CD4-positive, alpha-beta T cell (primary cell): ENCODE data around the gene FAM89A. TPM values are rescaled to one million over a fixed set of nuclear protein-coding genes. Genes with fewer than 3 reads are reported as not detected.

Experiments used
- ATAC-seq: fragments of 200-7000 bp; cut with Tn5 transposase; one replicate; pipeline ENCODE4 v1.10.0; 2022; ENCODE audit warnings: mild to moderate bottlenecking; ENCODE audit not compliant: poor library complexity
- CTCF ChIA-PET: fragments of 350-600 bp; sonication (Branson Sonifier 250); formaldehyde crosslinking; loops from one replicate; lab custom pipeline; 2021; ENCODE audit warnings: antibody characterized with exemption, inconsistent platforms; lab: Charles Lee
- POLR2A ChIA-PET: fragments of 350-600 bp; sonication (Branson Sonifier 250); formaldehyde crosslinking; loops from one replicate; lab custom pipeline; 2021; ENCODE audit warnings: antibody characterized with exemption, inconsistent platforms; lab: Charles Lee
- DNase-seq, 14 experiments: peaks; one replicate each; pipeline ENCODE4 v3.0.0-alpha.2; 2013 to 2020; ENCODE audit warnings: mixed read lengths in 2 of 14
- H3K27ac ChIP-seq, 2 donors: one replicate each; pipeline versions ENCODE4 v1.5.1 to v1.7.0; 2013; ENCODE audit warnings: low read length in 2 of 2, low read depth in 1 of 2, mild to moderate bottlenecking in 1 of 2
- H3K27me3 ChIP-seq, 2 experiments: 1 replicate in 1 of 2; 2 replicates in 1 of 2; pipeline versions ENCODE4 v1.6.1 to v1.7.0; 2013; ENCODE audit warnings: low read length in 2 of 2, control low read depth in 1 of 2, mild to moderate bottlenecking in 1 of 2, moderate library complexity in 1 of 2; ENCODE audit not compliant: insufficient read depth in 2 of 2, control insufficient read depth in 1 of 2
- H3K36me3 ChIP-seq: one replicate; pipeline ENCODE4 v1.6.1; 2013; ENCODE audit warnings: low read length, control low read depth; ENCODE audit not compliant: insufficient read depth
- H3K4me1 ChIP-seq: one replicate; pipeline ENCODE4 v1.6.1; 2013; ENCODE audit warnings: low read length, control low read depth; ENCODE audit not compliant: insufficient read depth
- H3K4me3 ChIP-seq: one replicate; pipeline ENCODE4 v1.5.1; 2013; ENCODE audit warnings: mild to moderate bottlenecking, low read length, moderate library complexity
- H3K9me3 ChIP-seq, 2 experiments: 1 replicate in 1 of 2; 2 replicates in 1 of 2; pipeline versions ENCODE4 v1.6.1 to v1.7.0; 2013; ENCODE audit warnings: low read length in 2 of 2, mild to moderate bottlenecking in 2 of 2, control low read depth in 1 of 2, moderate library complexity in 1 of 2; ENCODE audit not compliant: control insufficient read depth in 1 of 2, insufficient read depth in 1 of 2
- H3K27ac Mint-ChIP-seq: one replicate; pipeline ENCODE4 v1.8.0; 2020; ENCODE audit warnings: mixed read lengths
- H3K27me3 Mint-ChIP-seq: one replicate; pipeline ENCODE4 v1.8.0; 2021; ENCODE audit warnings: mixed read lengths
- H3K36me3 Mint-ChIP-seq: one replicate; pipeline ENCODE4 v1.8.0; 2021; ENCODE audit warnings: low read depth, mixed read lengths
- H3K4me1 Mint-ChIP-seq: one replicate; pipeline ENCODE4 v1.8.0; 2021; ENCODE audit warnings: low read depth, mixed read lengths
- H3K4me3 Mint-ChIP-seq: one replicate; pipeline ENCODE4 v1.8.0; 2020; ENCODE audit warnings: mild to moderate bottlenecking, mixed read lengths
- H3K9me3 Mint-ChIP-seq: one replicate; pipeline ENCODE4 v1.8.0; 2020; ENCODE audit warnings: mixed read lengths
- intact Hi-C, 2 experiments: fragments of 100-400 bp; cut with DNase I in 1 of 2; cut with micrococcal nuclease in 1 of 2; formaldehyde crosslinking; loops; one replicate each; pipeline versions ENCODE4 v1.15.1 to v1.9.0; 2023 to 2025; cut with DNase I, micrococcal nuclease
- total RNA-seq, 174 experiments: library from RNA in 2 of 174; stranded (reverse) in 2 of 174; gene quantifications; one replicate each; pipeline ENCODE4 v1.2.3 and lab custom pipeline; 2021 to 2026
- TF ChIP-seq, protein P1 (sequence below): fragments of 200-600 bp; IDR thresholded peaks from one replicate; pipeline ENCODE4 v1.8.0; 2022; ENCODE audit warnings: antibody characterized with exemption, mild to moderate bottlenecking

FAM89A gene
- total RNA-seq, 2 experiments from 2014 or later, result 3.3 to 4.0 TPM

GRCh38 chr1:231044588-231044987 lies 4.5 kb upstream of the FAM89A start:
- H3K9me3 ChIP-seq, result peaks cover 0 to 5% of the 10 kb centered on the region in 2 experiments
- DNase-seq, result no peak
- H3K4me3 ChIP-seq, result no peak overlapping the region
- no peak overlapping the region for H3K27ac ChIP-seq
- Mint-ChIP-seq H3K9me3 (no peaks in the 10 kb centered on the region), H3K27me3 (peaks cover 23% of the 10 kb centered on the region), H3K36me3 (no peaks in the 10 kb centered on the region), H3K27ac (no peak overlapping the region), H3K4me3 (no peak overlapping the region), H3K4me1 (peaks cover 6% of the 10 kb centered on the region)
- H3K27me3 ChIP-seq, result no peaks in the 10 kb centered on the region
- intact Hi-C loops, result no loop called here
- H3K4me1 ChIP-seq, result peaks cover 11% of the 10 kb centered on the region
- ChIA-PET CTCF (no interaction called here), POLR2A (no interaction called here)
- H3K36me3 ChIP-seq, result no peaks in the 10 kb centered on the region
- TF ChIP-seq, protein P1, sequence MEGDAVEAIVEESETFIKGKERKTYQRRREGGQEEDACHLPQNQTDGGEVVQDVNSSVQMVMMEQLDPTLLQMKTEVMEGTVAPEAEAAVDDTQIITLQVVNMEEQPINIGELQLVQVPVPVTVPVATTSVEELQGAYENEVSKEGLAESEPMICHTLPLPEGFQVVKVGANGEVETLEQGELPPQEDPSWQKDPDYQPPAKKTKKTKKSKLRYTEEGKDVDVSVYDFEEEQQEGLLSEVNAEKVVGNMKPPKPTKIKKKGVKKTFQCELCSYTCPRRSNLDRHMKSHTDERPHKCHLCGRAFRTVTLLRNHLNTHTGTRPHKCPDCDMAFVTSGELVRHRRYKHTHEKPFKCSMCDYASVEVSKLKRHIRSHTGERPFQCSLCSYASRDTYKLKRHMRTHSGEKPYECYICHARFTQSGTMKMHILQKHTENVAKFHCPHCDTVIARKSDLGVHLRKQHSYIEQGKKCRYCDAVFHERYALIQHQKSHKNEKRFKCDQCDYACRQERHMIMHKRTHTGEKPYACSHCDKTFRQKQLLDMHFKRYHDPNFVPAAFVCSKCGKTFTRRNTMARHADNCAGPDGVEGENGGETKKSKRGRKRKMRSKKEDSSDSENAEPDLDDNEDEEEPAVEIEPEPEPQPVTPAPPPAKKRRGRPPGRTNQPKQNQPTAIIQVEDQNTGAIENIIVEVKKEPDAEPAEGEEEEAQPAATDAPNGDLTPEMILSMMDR, result no peak
- no peak for ATAC-seq

GRCh38 chr1:231041719-231042261 lies 1.7 kb upstream of the FAM89A start:
- ChIA-PET POLR2A (interaction anchor here (0.8 to 3.8 kb wide), 4 partner anchors 12 to 486 kb away, joined by 3 to 28 read pairs (median 13); partner anchors contain the start of genes ARV1, TSNAX and TTC13), CTCF (interaction anchor here (0.6 kb wide), 1 partner anchor 67 kb away, joined by 3 read pairs; no protein-coding TSS in a partner anchor)
- Mint-ChIP-seq H3K27ac (peak overlapping the region; percentile 58), H3K4me1 (peaks cover 28% of the 10 kb centered on the region), H3K4me3 (peak overlapping the region; percentile 88), H3K36me3 (no peaks in the 10 kb centered on the region), H3K27me3 (peaks cover 11% of the 10 kb centered on the region), H3K9me3 (no peaks in the 10 kb centered on the region)
- no peak for DNase-seq
- no peak overlapping the region for H3K27ac ChIP-seq
- H3K36me3 ChIP-seq, result no peaks in the 10 kb centered on the region
- H3K27me3 ChIP-seq, result no peaks in the 10 kb centered on the region
- peaks cover 0 to 5% of the 10 kb centered on the region in 2 experiments for H3K9me3 ChIP-seq
- TF ChIP-seq, protein P1, result no peak
- ATAC-seq, result no peak
- H3K4me3 ChIP-seq, result no peak overlapping the region
- intact Hi-C loops, result loop anchor here in 1 of 2 experiments (2.0 kb wide), 2 partner anchors 61 to 173 kb away; partner anchors contain the start of gene C1orf198
- H3K4me1 ChIP-seq, result peaks cover 20% of the 10 kb centered on the region

GRCh38 chr1:231040800-231041718 lies 1.0 kb upstream of the FAM89A start:
- intact Hi-C loops, result loop anchor here in 1 of 2 experiments (2.0 kb wide), 2 partner anchors 60 to 172 kb away; partner anchors contain the start of gene C1orf198
- no peaks in the 10 kb centered on the region for H3K9me3 Mint-ChIP-seq
- H3K27ac Mint-ChIP-seq, result peak overlapping the region; percentile 58
- no peaks in the 10 kb centered on the region for H3K27me3 ChIP-seq
- H3K27ac ChIP-seq, result peak overlapping the region in 1 of 2 donors; percentile 3
- ChIA-PET POLR2A (interaction anchor here (0.5 to 3.8 kb wide), 9 partner anchors 13 to 487 kb away, joined by 3 to 28 read pairs (median 3); partner anchors contain the start of genes ARV1, EXOC8, SPRTN and TSNAX), CTCF (interaction anchor here (1.5 kb wide), 1 partner anchor 62 kb away, joined by 6 read pairs; the partner anchor contains the start of genes ARV1 and TTC13)
- peaks cover 0 to 5% of the 10 kb centered on the region in 2 experiments for H3K9me3 ChIP-seq
- H3K4me3 ChIP-seq, result peak overlapping the region; percentile 78
- H3K4me1 Mint-ChIP-seq, result peaks cover 35% of the 10 kb centered on the region
- DNase-seq (peak in 3 of 14 experiments; percentile 1 to 14 (median 13)), ATAC-seq (no peak)
- H3K36me3 ChIP-seq, result no peaks in the 10 kb centered on the region
- peaks cover 4% of the 10 kb centered on the region for H3K27me3 Mint-ChIP-seq
- TF ChIP-seq, protein P1, result no peak
- H3K36me3 Mint-ChIP-seq, result no peaks in the 10 kb centered on the region
- peaks cover 24% of the 10 kb centered on the region for H3K4me1 ChIP-seq
- peak overlapping the region; percentile 91 for H3K4me3 Mint-ChIP-seq
